HepG2 (cell line): ENCODE data around the gene ZCCHC12. TPM values are rescaled to one million over a fixed set of nuclear protein-coding genes. Genes with fewer than 3 reads are reported as not detected.
A peak's percentile ranks its signal among the peaks of the same experiment; 100 is the strongest.

Experiments
- ARHGAP35 ChIP-seq: sonication (generic); formaldehyde crosslinking; IDR thresholded peaks from 2 replicates; pipeline ENCODE4 v1.9.0; 2022; ENCODE audit warnings: mild to moderate bottlenecking, inconsistent platforms, moderate library complexity, missing genetic modification reagents, borderline replicate concordance
- BCLAF1 ChIP-seq: fragments of 450-650 bp; IDR thresholded peaks from 2 replicates; pipeline ENCODE4 v1.6.1; 2017; ENCODE audit warnings: mild to moderate bottlenecking
- ETS1 ChIP-seq: sonication (generic); formaldehyde crosslinking; IDR thresholded peaks from 2 replicates; pipeline ENCODE4 v1.4.0; 2020; ENCODE audit warnings: missing genetic modification reagents
- FOXC1 ChIP-seq: sonication (generic); formaldehyde crosslinking; IDR thresholded peaks from 2 replicates; pipeline ENCODE4 v1.8.0; 2022; ENCODE audit warnings: mild to moderate bottlenecking, missing genetic modification reagents, borderline replicate concordance
- GTF3A ChIP-seq: sonication (generic); formaldehyde crosslinking; conservative IDR thresholded peaks from 2 replicates; pipeline ENCODE4 v1.4.0; 2020; ENCODE audit warnings: mild to moderate bottlenecking, missing genetic modification reagents
- HMG20A ChIP-seq: IDR thresholded peaks from 2 replicates; pipeline ENCODE4 v1.6.1; 2016; ENCODE audit warnings: borderline replicate concordance
- HNRNPK ChIP-seq: fragments of 200-400 bp; formaldehyde crosslinking; IDR thresholded peaks from 2 replicates; pipeline ENCODE4 v1.6.1; 2018; ENCODE audit warnings: low read length, low read depth, moderate library complexity, mild to moderate bottlenecking; ENCODE audit not compliant: poor library complexity, severe bottlenecking
- KAT7 ChIP-seq: IDR thresholded peaks from 2 replicates; pipeline ENCODE4 v1.6.1; 2018; ENCODE audit warnings: borderline replicate concordance, missing compliant biosample characterization
- MEIS2 ChIP-seq: sonication (generic); formaldehyde crosslinking; IDR thresholded peaks from 2 replicates; pipeline ENCODE4 v1.9.0; 2021; ENCODE audit warnings: mild to moderate bottlenecking, missing genetic modification reagents
- MXD1 ChIP-seq: sonication (generic); formaldehyde crosslinking; IDR thresholded peaks from 2 replicates; pipeline ENCODE4 v1.4.0; 2020; ENCODE audit warnings: mild to moderate bottlenecking, missing genetic modification reagents
- NR3C1 ChIP-seq: sonication (generic); formaldehyde crosslinking; IDR thresholded peaks from 2 replicates; pipeline ENCODE4 v1.4.0; 2020; ENCODE audit warnings: missing genetic modification reagents
- SATB2 ChIP-seq: sonication (generic); formaldehyde crosslinking; IDR thresholded peaks from 2 replicates; pipeline ENCODE4 v1.5.0; 2020; ENCODE audit warnings: missing genetic modification reagents
- SIN3B ChIP-seq: fragments of 150-350 bp; IDR thresholded peaks from 2 replicates; pipeline ENCODE4 v1.6.1; 2014; ENCODE audit warnings: low read length
- ZFY ChIP-seq: sonication (generic); formaldehyde crosslinking; IDR thresholded peaks from 2 replicates; pipeline ENCODE4 v1.4.0; 2020; ENCODE audit warnings: missing genetic modification reagents
- ZMAT3 ChIP-seq: sonication (generic); formaldehyde crosslinking; conservative IDR thresholded peaks from 2 replicates; pipeline ENCODE4 v1.7.0; 2021; ENCODE audit warnings: missing genetic modification reagents
- ZNF333 ChIP-seq: sonication (generic); formaldehyde crosslinking; IDR thresholded peaks from 2 replicates; pipeline ENCODE4 v1.4.0; 2020; ENCODE audit warnings: mild to moderate bottlenecking, missing genetic modification reagents, borderline replicate concordance
- ZNF546 ChIP-seq: sonication (generic); formaldehyde crosslinking; conservative IDR thresholded peaks from 2 replicates; pipeline ENCODE4 v1.8.1; 2023; ENCODE audit warnings: mild to moderate bottlenecking, missing genetic modification reagents
- ZNF576 ChIP-seq: sonication (generic); formaldehyde crosslinking; IDR thresholded peaks from 2 replicates; pipeline ENCODE4 v1.4.0; 2020; ENCODE audit warnings: mild to moderate bottlenecking, missing genetic modification reagents
- ZNF614 ChIP-seq: IDR thresholded peaks from 2 replicates; pipeline ENCODE4 v1.6.1; 2018; ENCODE audit warnings: missing biosample characterization, missing genetic modification reagents, inconsistent platforms, borderline replicate concordance
- ZNF674 ChIP-seq: sonication (generic); formaldehyde crosslinking; IDR thresholded peaks from 2 replicates; pipeline ENCODE4 v1.5.0; 2020; ENCODE audit warnings: low read depth, mild to moderate bottlenecking, missing genetic modification reagents
- ZNF678 ChIP-seq: sonication (generic); formaldehyde crosslinking; IDR thresholded peaks from 2 replicates; pipeline ENCODE4 v1.4.0; 2020; ENCODE audit warnings: mild to moderate bottlenecking, missing genetic modification reagents
- ZNF704 ChIP-seq: sonication (generic); formaldehyde crosslinking; IDR thresholded peaks from 2 replicates; pipeline ENCODE4 v1.8.1; 2023; ENCODE audit warnings: mild to moderate bottlenecking, inconsistent platforms, moderate library complexity, missing genetic modification reagents, borderline replicate concordance
- ZNF713 ChIP-seq: sonication (generic); formaldehyde crosslinking; IDR thresholded peaks from 2 replicates; pipeline ENCODE4 v1.4.0; 2020; ENCODE audit warnings: mild to moderate bottlenecking, missing genetic modification reagents
- polyA plus RNA-seq, 8 experiments: library from polyadenylated mRNA; depleted of rRNA in 3 of 8; stranded (reverse) in 7 of 8; unstranded in 1 of 8; fragments of >200 nt; fragmentation: Illumina TruSeq in 4 of 8; extraction: Trizol in 4 of 8; gene quantifications; 2 replicates each; pipeline versions ENCODE4 v1.2.1 to v1.2.3, GENCODE V29; 2011 to 2016; ENCODE audit warnings: low read depth in 4 of 8, missing spikeins in 1 of 8, mixed read lengths in 1 of 8; ENCODE audit not compliant: insufficient read depth in 1 of 8
- total RNA-seq, 5 experiments: library from RNA; depleted of rRNA; stranded (reverse); fragments of >200 nt; fragmentation: Illumina TruSeq; extraction: Trizol; gene quantifications; 2 replicates each; pipeline ENCODE4 v1.2.3, GENCODE V29; 2016; ENCODE audit warnings: low read depth in 1 of 5

Gene ZCCHC12
- total and polyA plus RNA-seq, 2 of the 13 experiments (the other 11 are each of a cell fraction or from before 2014, with no cell fraction given): 0.05 to 0.20 TPM

- TF ChIP-seq MXD1 (CRISPR knock-in tag): no peak; the same call in 1 of the 2 replicates
- TF ChIP-seq ZNF674 (CRISPR knock-in tag): no peak
- 0 out of 2 replicates have a peak, but pooled peaks have one; percentile 14 for TF ChIP-seq HMG20A (CRISPR knock-in tag)
- TF ChIP-seq ZNF576: peak; percentile 98
- TF ChIP-seq ZNF546: no peak
- TF ChIP-seq ETS1 (CRISPR knock-in tag): no peak
- TF ChIP-seq GTF3A (CRISPR knock-in tag): no peak
- no peak for TF ChIP-seq FOXC1 (CRISPR knock-in tag)
- TF ChIP-seq ZFY (CRISPR knock-in tag): peak; percentile 52
- no peak for TF ChIP-seq SATB2 (CRISPR knock-in tag)
- no peak for TF ChIP-seq ZNF713 (CRISPR knock-in tag)
- no peak for TF ChIP-seq BCLAF1
- no peak for TF ChIP-seq ZNF678 (CRISPR knock-in tag)
- TF ChIP-seq ARHGAP35 (CRISPR knock-in tag): no peak
- no peak for TF ChIP-seq NR3C1 (CRISPR knock-in tag)
- TF ChIP-seq SIN3B: no peak
- 0 out of 2 replicates have a peak, but pooled peaks have one; percentile 33 for TF ChIP-seq ZNF614 (CRISPR knock-in tag)
- TF ChIP-seq ZNF704 (CRISPR knock-in tag): no peak
- no peak for TF ChIP-seq KAT7 (CRISPR knock-in tag)
- no peak for TF ChIP-seq ZNF333 (CRISPR knock-in tag)
- TF ChIP-seq MEIS2 (CRISPR knock-in tag): no peak
- TF ChIP-seq ZMAT3 (CRISPR knock-in tag): no peak; the same call in 1 of the 2 replicates
- no peak for TF ChIP-seq HNRNPK
Measured at GRCh38 chrX:118839334-118839958, 15.8 kb downstream of the ZCCHC12 start (continued).
